GM18526 (cell line): Measurements from ENCODE around the gene SPOP.

Experiments
- POLR2A ChIP-seq: IDR thresholded peaks from 3 replicates; pipeline ENCODE4 v1.6.1; 2011; ENCODE audit not compliant: insufficient read length; ENCODE audit errors: extremely low read depth

SPOP gene

GRCh38 chr17:49589577-49589927, 88.3 kb downstream of the SPOP start:
- TF ChIP-seq POLR2A: no peak

- no peak for TF ChIP-seq POLR2A
These were observed 88.9 kb downstream of the SPOP start for GRCh38 chr17:49588726-49589576.

- TF ChIP-seq POLR2A: no peak
These were observed 89.6 kb downstream of the SPOP start for GRCh38 chr17:49588312-49588711.

- no peak for TF ChIP-seq POLR2A
These were observed 90.4 kb downstream of the SPOP start for GRCh38 chr17:49587366-49588073.

- no peak for TF ChIP-seq POLR2A
These were observed 92.4 kb downstream of the SPOP start for GRCh38 chr17:49585422-49586027.

- TF ChIP-seq POLR2A: no peak
These were observed 94.0 kb downstream of the SPOP start for GRCh38 chr17:49583889-49584288.

GRCh38 chr17:49583226-49583625, 94.7 kb downstream of the SPOP start:
- TF ChIP-seq POLR2A: no peak

GRCh38 chr17:49582789-49583188, 95.1 kb downstream of the SPOP start:
- TF ChIP-seq POLR2A: no peak

GRCh38 chr17:49582055-49582722, 95.7 kb downstream of the SPOP start:
- TF ChIP-seq POLR2A: no peak

GRCh38 chr17:49581648-49581998, 96.3 kb downstream of the SPOP start:
- TF ChIP-seq POLR2A: no peak

- TF ChIP-seq POLR2A: no peak
These were observed 96.8 kb downstream of the SPOP start for GRCh38 chr17:49580981-49581647.

- no peak for TF ChIP-seq POLR2A
These were observed 97.7 kb downstream of the SPOP start for GRCh38 chr17:49580055-49580721.

- no peak for TF ChIP-seq POLR2A
These were observed 98.4 kb downstream of the SPOP start for GRCh38 chr17:49579522-49579921.

GRCh38 chr17:49578952-49579500, 98.9 kb downstream of the SPOP start:
- TF ChIP-seq POLR2A: no peak
